ENCODE results near the gene KIRREL3. TPM values are rescaled to one million over a fixed set of nuclear protein-coding genes. Genes with fewer than 3 reads are reported as not detected.

KIRREL3 gene
- total and polyA plus RNA-seq, 9 of the 15 experiments (the other 6 are each of a cell fraction or from before 2014, with no cell fraction given) = 0.04 to 0.10 TPM; not detected in 7

GRCh38 chr11:126522152-126522551 lies 478.4 kb downstream of the KIRREL3 start (continued):
- TF ChIP-seq CEBPB (tag; IDR thresholded peaks at IDR 0.05) = no peak

GRCh38 chr11:126521196-126521595 lies 479.4 kb downstream of the KIRREL3 start:
- FAIRE-seq (no peak), DNase-seq (ENCODE audit: extremely low read depth in 1 of 4, low spot score in 3 of 4) (no peak), ATAC-seq (no peak)
- intact Hi-C loops (cut with micrococcal nuclease) = no loop called here
- BruUV-seq (replicated peaks) = no TSS peak
- Histone ChIP-seq H3K9me1 (ENCODE audit: control insufficient read depth, insufficient read depth, low read length) (no peaks in the 10 kb centered on the region), H3K36me3 (ENCODE audit: control insufficient read depth, insufficient read depth, low read length) (no peaks in the 10 kb centered on the region), H3K4me3 (no peak overlapping the region), H3K9me3 (replicated peaks; ENCODE audit: control insufficient read depth, insufficient read depth, low read depth, low read length) (no peaks in the 10 kb centered on the region), H3K27ac (ENCODE audit: extremely low read depth, low read depth, low read length) (no peak overlapping the region), H3K4me1 (replicated peaks in 1 of 2; ENCODE audit: control insufficient read depth in 2 of 2, insufficient read depth in 2 of 2, low read length in 2 of 2) (no peaks in the 10 kb centered on the region), H3K79me2 (ENCODE audit: control insufficient read depth, insufficient read depth, low read length) (no peaks in the 10 kb centered on the region), H3K4me2 (ENCODE audit: insufficient read depth, low read length) (no peak overlapping the region), H2AFZ (ENCODE audit: low read depth, low read length) (no peak overlapping the region), H4K20me1 (replicated peaks; ENCODE audit: control insufficient read depth, insufficient read depth, low read length) (0 out of 2 replicates have a peak, but pooled peaks cover 3% of the 10 kb centered on the region), H3K9ac (ENCODE audit: insufficient read depth in 1 of 2, low read depth in 2 of 2, low read length in 2 of 2) (no peak overlapping the region), H3K27me3 (ENCODE audit: control insufficient read depth in 2 of 2, insufficient read depth in 2 of 2, low read length in 2 of 2) (peaks cover 29 to 76% of the 10 kb centered on the region in 2 experiments; a peak in 4 of 5 replicates)
- WGBS (ENCODE audit: insufficient coverage, low coverage, missing lambda C conversion rate) = under 1% methylated on average over 11 of the region's 11 CpGs
- ChIA-PET CTCF (ENCODE audit: low intra/inter-chr PET ratio) (no interaction called here), POLR2A (interaction anchor here (1.0 kb wide), 1 partner anchor 124 kb away, joined by 3 read pairs; no protein-coding TSS in a partner anchor)
- TF ChIP-seq GABPB1 (CRISPR knock-in tag; IDR thresholded peaks at IDR 0.05) (no peak), TCF7L2 (IDR thresholded peaks at IDR 0.05; ENCODE audit: low read depth, low read length) (no peak), PHF21A (IDR thresholded peaks at IDR 0.05; ENCODE audit: borderline replicate concordance, low read depth) (no peak)
- in situ Hi-C loops (cut with MboI) = no loop called here

Measured in K562 (cell line).